Activated T-helper 1 cell treated with anti-CD3 and anti-CD28 coated beads, Interleukin-12 subunit alpha, Interleukin-12 subunit beta, Interleukin-2, Interleukin-4 antibody, amounts not matched to agents 30 ng/mL and 10 ng/mL and 1 ng/mL, durations not matched to agents 14 hours and 24 hours and 36 hours (primary cell): Measurements from ENCODE around the gene C20orf204. TPM values are rescaled to one million over a fixed set of nuclear protein-coding genes. Genes with fewer than 3 reads are reported as not detected.

Experiments
- DNase-seq: peaks from one replicate; pipeline ENCODE4 v3.0.0; 2021; ENCODE audit warnings: low spot score
- H3K27ac Mint-ChIP-seq: one replicate; pipeline ENCODE4 v1.8.0; 2021; ENCODE audit warnings: mild to moderate bottlenecking, mixed read lengths
- H3K27me3 Mint-ChIP-seq: one replicate; pipeline ENCODE4 v1.8.0; 2022; ENCODE audit warnings: mild to moderate bottlenecking, moderate library complexity, mixed read lengths; ENCODE audit not compliant: insufficient read depth
- H3K36me3 Mint-ChIP-seq: one replicate; pipeline ENCODE4 v1.8.0; 2021; ENCODE audit warnings: low read depth, mixed read lengths
- H3K4me1 Mint-ChIP-seq: one replicate; pipeline ENCODE4 v1.8.0; 2021; ENCODE audit warnings: low read depth, mixed read lengths
- H3K4me3 Mint-ChIP-seq: one replicate; pipeline ENCODE4 v1.8.0; 2021; ENCODE audit warnings: mild to moderate bottlenecking, moderate library complexity, mixed read lengths
- H3K9me3 Mint-ChIP-seq: one replicate; pipeline ENCODE4 v1.8.0; 2021; ENCODE audit warnings: mixed read lengths
- intact Hi-C: fragments of 100-400 bp; cut with micrococcal nuclease; formaldehyde crosslinking; loops from one replicate; pipeline ENCODE4 v1.15.1; 2024
- total RNA-seq: library from RNA; stranded (reverse); gene quantifications from 2 replicates; pipeline ENCODE4 v1.2.3, GENCODE V29; 2022

The C20orf204 gene
- total RNA-seq, 1 donor from 2014 or later = 5.4 TPM

GRCh38 chr20:64068386-64069208 is 32.6 kb downstream of the C20orf204 start:
- H3K27ac Mint-ChIP-seq = no peak overlapping the region
- H3K4me3 Mint-ChIP-seq = no peak overlapping the region
- peaks cover 44% of the 10 kb centered on the region for H3K4me1 Mint-ChIP-seq
- peaks cover 6% of the 10 kb centered on the region for H3K36me3 Mint-ChIP-seq
- no peak for DNase-seq
- H3K27me3 Mint-ChIP-seq = no peaks in the 10 kb centered on the region
- intact Hi-C loops = loop anchor here (5.0 kb wide), 1 partner anchor 426 kb away; no protein-coding TSS in a partner anchor
- no peaks in the 10 kb centered on the region for H3K9me3 Mint-ChIP-seq

DNA sequence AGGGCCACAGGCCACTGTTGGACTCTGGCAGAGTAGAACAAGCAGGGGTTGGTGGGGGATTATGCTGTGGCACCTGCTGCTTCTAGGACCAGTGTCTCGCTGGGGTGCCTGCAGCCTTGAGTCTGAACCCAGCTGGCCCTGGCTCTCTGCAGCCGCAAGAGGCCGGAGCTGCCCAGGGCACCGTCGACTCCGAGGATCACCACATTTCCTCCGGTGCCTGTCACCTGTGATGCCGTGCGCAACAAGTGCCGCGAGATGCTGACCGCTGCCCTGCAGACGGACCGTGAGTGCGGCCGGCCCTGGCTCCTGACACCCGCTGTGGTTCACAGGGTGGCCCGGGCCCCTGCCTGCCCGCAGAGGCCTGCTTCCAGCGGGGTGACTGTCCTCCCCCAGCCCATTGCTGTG is 33.2 kb downstream of the C20orf204 start:
- Mint-ChIP-seq H3K4me3 (no peak overlapping the region), H3K27me3 (no peaks in the 10 kb centered on the region), H3K27ac (no peak overlapping the region), H3K4me1 (peaks cover 37% of the 10 kb centered on the region), H3K36me3 (peaks cover 6% of the 10 kb centered on the region), H3K9me3 (no peaks in the 10 kb centered on the region)
- no peak for DNase-seq
- intact Hi-C loops = loop anchor here (5.0 kb wide), 1 partner anchor 427 kb away; no protein-coding TSS in a partner anchor

GRCh38 chr20:64069614-64070243 is 33.7 kb downstream of the C20orf204 start:
- intact Hi-C loops = loop anchor here (5.0 kb wide), 1 partner anchor 427 kb away; no protein-coding TSS in a partner anchor
- Mint-ChIP-seq H3K36me3 (peaks cover 7% of the 10 kb centered on the region), H3K27ac (no peak overlapping the region), H3K4me3 (peak overlapping the region; percentile 15), H3K4me1 (peaks cover 34% of the 10 kb centered on the region), H3K27me3 (no peaks in the 10 kb centered on the region), H3K9me3 (no peaks in the 10 kb centered on the region)
- DNase-seq = no peak

DNA sequence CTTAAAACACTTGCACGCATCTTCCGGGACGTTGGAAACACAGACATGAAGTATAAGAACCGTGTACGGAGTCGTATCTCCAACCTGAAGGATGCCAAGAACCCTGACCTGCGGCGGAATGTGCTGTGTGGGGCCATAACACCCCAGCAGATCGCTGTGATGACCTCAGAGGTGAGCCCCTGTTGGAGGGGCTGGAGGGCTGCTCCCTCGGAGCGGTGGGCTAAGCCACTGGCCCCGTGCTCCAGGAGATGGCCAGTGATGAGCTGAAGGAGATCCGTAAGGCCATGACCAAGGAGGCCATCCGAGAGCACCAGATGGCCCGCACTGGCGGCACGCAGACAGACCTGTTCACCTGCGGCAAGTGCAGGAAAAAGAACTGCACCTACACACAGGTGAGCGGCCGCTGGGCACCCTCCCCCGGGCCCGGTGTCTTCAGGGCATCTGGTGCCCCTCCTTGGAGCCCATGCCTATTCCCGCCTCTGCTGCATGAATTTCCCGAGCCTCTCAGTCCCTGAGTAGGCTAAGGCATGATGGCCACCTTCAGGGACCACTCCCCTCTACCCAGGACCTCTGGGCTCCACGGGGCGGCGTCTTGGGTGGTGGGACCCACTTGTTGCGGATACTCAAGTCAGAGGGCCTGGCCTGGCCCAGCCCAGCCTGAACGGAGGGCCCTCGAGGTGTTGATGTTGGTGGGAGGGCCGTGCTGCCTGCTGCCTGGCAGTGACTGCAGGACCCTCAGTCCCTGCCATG is 34.4 kb downstream of the C20orf204 start:
- no peak overlapping the region for H3K27ac Mint-ChIP-seq
- peaks cover 27% of the 10 kb centered on the region for H3K4me1 Mint-ChIP-seq
- H3K36me3 Mint-ChIP-seq = peaks cover 7% of the 10 kb centered on the region
- intact Hi-C loops = no loop called here
- H3K9me3 Mint-ChIP-seq = no peaks in the 10 kb centered on the region
- H3K27me3 Mint-ChIP-seq = no peaks in the 10 kb centered on the region
- DNase-seq = no peak
- no peak overlapping the region for H3K4me3 Mint-ChIP-seq

GRCh38 chr20:64071341-64072332 is 35.7 kb downstream of the C20orf204 start:
- H3K36me3 Mint-ChIP-seq = peaks cover 9% of the 10 kb centered on the region
- peaks cover 15% of the 10 kb centered on the region for H3K4me1 Mint-ChIP-seq
- intact Hi-C loops = no loop called here
- H3K27me3 Mint-ChIP-seq = no peaks in the 10 kb centered on the region
- H3K9me3 Mint-ChIP-seq = no peaks in the 10 kb centered on the region
- no peak overlapping the region for H3K27ac Mint-ChIP-seq
- DNase-seq = no peak
- no peak overlapping the region for H3K4me3 Mint-ChIP-seq

- Mint-ChIP-seq H3K27me3 (no peaks in the 10 kb centered on the region), H3K36me3 (peaks cover 9% of the 10 kb centered on the region), H3K27ac (no peak overlapping the region), H3K9me3 (no peaks in the 10 kb centered on the region), H3K4me1 (peaks cover 5% of the 10 kb centered on the region), H3K4me3 (no peak overlapping the region)
- intact Hi-C loops = no loop called here
- DNase-seq = no peak
Observed at GRCh38 chr20:64072498-64073063, 36.6 kb downstream of the C20orf204 start.

- peaks cover 10% of the 10 kb centered on the region for H3K4me1 Mint-ChIP-seq
- intact Hi-C loops = no loop called here
- H3K4me3 Mint-ChIP-seq = no peak overlapping the region
- peak overlapping the region; percentile 55 for H3K27ac Mint-ChIP-seq
- H3K36me3 Mint-ChIP-seq = peaks cover 12% of the 10 kb centered on the region
- no peaks in the 10 kb centered on the region for H3K27me3 Mint-ChIP-seq
- H3K9me3 Mint-ChIP-seq = no peaks in the 10 kb centered on the region
- no peak for DNase-seq
Observed at GRCh38 chr20:64073476-64074183, 37.6 kb downstream of the C20orf204 start.

- no peaks in the 10 kb centered on the region for H3K27me3 Mint-ChIP-seq
- DNase-seq = no peak
- peaks cover 14% of the 10 kb centered on the region for H3K4me1 Mint-ChIP-seq
- intact Hi-C loops = no loop called here
- peaks cover 12% of the 10 kb centered on the region for H3K36me3 Mint-ChIP-seq
- H3K9me3 Mint-ChIP-seq = no peaks in the 10 kb centered on the region
- H3K4me3 Mint-ChIP-seq = no peak overlapping the region
- no peak overlapping the region for H3K27ac Mint-ChIP-seq
Observed at GRCh38 chr20:64074184-64074789, 38.3 kb downstream of the C20orf204 start.

GRCh38 chr20:64074963-64075362 is 39.0 kb downstream of the C20orf204 start:
- Mint-ChIP-seq H3K27me3 (no peaks in the 10 kb centered on the region), H3K27ac (no peak overlapping the region), H3K4me1 (peaks cover 14% of the 10 kb centered on the region), H3K4me3 (no peak overlapping the region), H3K9me3 (no peaks in the 10 kb centered on the region), H3K36me3 (peaks cover 12% of the 10 kb centered on the region)
- no peak for DNase-seq
- intact Hi-C loops = loop anchor here (5.0 kb wide), 4 partner anchors 38 to 858 kb away; partner anchors contain the start of genes C20orf204, DNAJC5, RTEL1 and YTHDF1

- Mint-ChIP-seq H3K4me1 (peaks cover 14% of the 10 kb centered on the region), H3K27me3 (no peaks in the 10 kb centered on the region), H3K9me3 (no peaks in the 10 kb centered on the region), H3K27ac (no peak overlapping the region), H3K36me3 (peaks cover 12% of the 10 kb centered on the region), H3K4me3 (no peak overlapping the region)
- intact Hi-C loops = loop anchor here (5.0 kb wide), 4 partner anchors 38 to 858 kb away; partner anchors contain the start of genes C20orf204, DNAJC5, RTEL1 and YTHDF1
- DNase-seq = no peak
Observed at GRCh38 chr20:64075556-64075955, 39.6 kb downstream of the C20orf204 start.
